ENCODE measurements around the gene TMEM218. TPM values are rescaled to one million over a fixed set of nuclear protein-coding genes. Genes with fewer than 3 reads are reported as not detected.

Gene TMEM218
- total and polyA plus RNA-seq, 2 donors (not counting 1 experiment from before 2014, with no cell fraction given) = 31.9 to 34.8 TPM

GRCh38 chr11:125129316-125129993, 18.0 kb upstream of the TMEM218 start:
- no peak overlapping the region for H2AFZ ChIP-seq (ENCODE audit: low read length)
- no peak for DNase-seq (ENCODE audit: low read depth in 2 of 2)
- H3K4me2 ChIP-seq (ENCODE audit: extremely low read depth, insufficient read depth, low read length) = no peak overlapping the region
- H3K36me3 ChIP-seq (ENCODE audit: control insufficient read depth, insufficient read depth, low read length) = no peaks in the 10 kb centered on the region
- no peaks in the 10 kb centered on the region for H3K9me3 ChIP-seq (ENCODE audit: control insufficient read depth, insufficient read depth, low read depth, low read length)
- peaks cover 4% of the 10 kb centered on the region for H3K27me3 ChIP-seq (ENCODE audit: control insufficient read depth, insufficient read depth, low read length)
- no peak overlapping the region for H3K4me3 ChIP-seq (replicated peaks in 1 of 4; ENCODE audit: control extremely low read depth in 1 of 4, insufficient read depth in 1 of 4, low read depth in 3 of 4, low read length in 4 of 4)
- H3K4me1 ChIP-seq (ENCODE audit: control insufficient read depth, extremely low read depth, insufficient read depth, low read length) = peaks cover 6% of the 10 kb centered on the region
- H3K79me2 ChIP-seq (ENCODE audit: control insufficient read depth, insufficient read depth, low read length) = no peaks in the 10 kb centered on the region
- H3K27ac ChIP-seq (ENCODE audit: insufficient read depth, low read length) = no peak overlapping the region
- no peak for TF ChIP-seq EZH2 (IDR thresholded peaks at IDR 0.05; ENCODE audit: low read length, missing control alignments)
- no peaks in the 10 kb centered on the region for H4K20me1 ChIP-seq (ENCODE audit: control insufficient read depth, extremely low read depth, insufficient read depth, low read length)
- H3K9ac ChIP-seq (ENCODE audit: insufficient read depth, low read length) = no peak overlapping the region

- TF ChIP-seq EZH2 (IDR thresholded peaks at IDR 0.05; ENCODE audit: low read length, missing control alignments) = no peak
- TF ChIP-seq, protein P1, sequence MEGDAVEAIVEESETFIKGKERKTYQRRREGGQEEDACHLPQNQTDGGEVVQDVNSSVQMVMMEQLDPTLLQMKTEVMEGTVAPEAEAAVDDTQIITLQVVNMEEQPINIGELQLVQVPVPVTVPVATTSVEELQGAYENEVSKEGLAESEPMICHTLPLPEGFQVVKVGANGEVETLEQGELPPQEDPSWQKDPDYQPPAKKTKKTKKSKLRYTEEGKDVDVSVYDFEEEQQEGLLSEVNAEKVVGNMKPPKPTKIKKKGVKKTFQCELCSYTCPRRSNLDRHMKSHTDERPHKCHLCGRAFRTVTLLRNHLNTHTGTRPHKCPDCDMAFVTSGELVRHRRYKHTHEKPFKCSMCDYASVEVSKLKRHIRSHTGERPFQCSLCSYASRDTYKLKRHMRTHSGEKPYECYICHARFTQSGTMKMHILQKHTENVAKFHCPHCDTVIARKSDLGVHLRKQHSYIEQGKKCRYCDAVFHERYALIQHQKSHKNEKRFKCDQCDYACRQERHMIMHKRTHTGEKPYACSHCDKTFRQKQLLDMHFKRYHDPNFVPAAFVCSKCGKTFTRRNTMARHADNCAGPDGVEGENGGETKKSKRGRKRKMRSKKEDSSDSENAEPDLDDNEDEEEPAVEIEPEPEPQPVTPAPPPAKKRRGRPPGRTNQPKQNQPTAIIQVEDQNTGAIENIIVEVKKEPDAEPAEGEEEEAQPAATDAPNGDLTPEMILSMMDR (conservative IDR thresholded peaks at IDR 0.05 in 1 of 2, IDR thresholded peaks at IDR 0.05 in 1 of 2; ENCODE audit: low read depth in 1 of 2, low read length in 2 of 2) = no peak
- H3K4me2 ChIP-seq (ENCODE audit: extremely low read depth, insufficient read depth, low read length) = peak overlapping the region; percentile 17
- no peak overlapping the region for H2AFZ ChIP-seq (ENCODE audit: low read length)
- peaks cover 3% of the 10 kb centered on the region for H3K27me3 ChIP-seq (ENCODE audit: control insufficient read depth, insufficient read depth, low read length)
- H3K4me1 ChIP-seq (ENCODE audit: control insufficient read depth, extremely low read depth, insufficient read depth, low read length) = peaks cover 6% of the 10 kb centered on the region
- no peaks in the 10 kb centered on the region for H4K20me1 ChIP-seq (ENCODE audit: control insufficient read depth, extremely low read depth, insufficient read depth, low read length)
- no peaks in the 10 kb centered on the region for H3K9me3 ChIP-seq (ENCODE audit: control insufficient read depth, insufficient read depth, low read depth, low read length)
- H3K4me3 ChIP-seq (replicated peaks in 1 of 4; ENCODE audit: control extremely low read depth in 1 of 4, insufficient read depth in 1 of 4, low read depth in 3 of 4, low read length in 4 of 4) = no peak overlapping the region
- H3K79me2 ChIP-seq (ENCODE audit: control insufficient read depth, insufficient read depth, low read length) = no peaks in the 10 kb centered on the region
- H3K9ac ChIP-seq (ENCODE audit: insufficient read depth, low read length) = no peak overlapping the region
- H3K36me3 ChIP-seq (ENCODE audit: control insufficient read depth, insufficient read depth, low read length) = no peaks in the 10 kb centered on the region
- H3K27ac ChIP-seq (ENCODE audit: insufficient read depth, low read length) = no peak overlapping the region
- DNase-seq (ENCODE audit: low read depth in 2 of 2) = peak; percentile 75 to 87
Measured at GRCh38 chr11:125128450-125128849, 17.0 kb upstream of the TMEM218 start.

- Histone ChIP-seq H2AFZ (ENCODE audit: low read length) (no peak overlapping the region), H3K4me2 (ENCODE audit: extremely low read depth, insufficient read depth, low read length) (no peak overlapping the region), H3K36me3 (ENCODE audit: control insufficient read depth, insufficient read depth, low read length) (no peaks in the 10 kb centered on the region), H3K9me3 (ENCODE audit: control insufficient read depth, insufficient read depth, low read depth, low read length) (no peaks in the 10 kb centered on the region), H3K4me3 (replicated peaks in 1 of 4; ENCODE audit: control extremely low read depth in 1 of 4, insufficient read depth in 1 of 4, low read depth in 3 of 4, low read length in 4 of 4) (no peak overlapping the region), H3K4me1 (ENCODE audit: control insufficient read depth, extremely low read depth, insufficient read depth, low read length) (peaks cover 6% of the 10 kb centered on the region), H4K20me1 (ENCODE audit: control insufficient read depth, extremely low read depth, insufficient read depth, low read length) (no peaks in the 10 kb centered on the region), H3K27me3 (ENCODE audit: control insufficient read depth, insufficient read depth, low read length) (no peaks in the 10 kb centered on the region), H3K79me2 (ENCODE audit: control insufficient read depth, insufficient read depth, low read length) (no peaks in the 10 kb centered on the region), H3K27ac (ENCODE audit: insufficient read depth, low read length) (no peak overlapping the region), H3K9ac (ENCODE audit: insufficient read depth, low read length) (no peak overlapping the region)
- TF ChIP-seq, protein P1 (conservative IDR thresholded peaks at IDR 0.05 in 1 of 2, IDR thresholded peaks at IDR 0.05 in 1 of 2; ENCODE audit: low read depth in 1 of 2, low read length in 2 of 2) = no peak
- no peak for DNase-seq (ENCODE audit: low read depth in 2 of 2)
Measured at GRCh38 chr11:125124618-125124992, 13.2 kb upstream of the TMEM218 start.
